Stimulated activated memory B cell treated with anti-CD40 and anti-IgM and Interleukin-4, amounts not matched to agents 10 μg/mL and 1 μg/mL and 100 μg/mL, for 72 hours (primary cell): Measurements from ENCODE around the gene KRT7.
"Not testable (repeated sequence)": the region's sequence is repeated elsewhere in the genome, so short reads cannot be mapped to it uniquely, and the experiment has no call there.

Experiments used
- ATAC-seq: fragments of 150-1000 bp; cut with Tn5 transposase; 2 replicates; pipeline ENCODE4 v1.10.0; 2021
- H3K27ac Mint-ChIP-seq: one replicate; pipeline ENCODE4 v1.8.0; 2022; ENCODE audit warnings: mild to moderate bottlenecking, mixed read lengths
- H3K27me3 Mint-ChIP-seq: one replicate; pipeline ENCODE4 v1.8.0; 2022; ENCODE audit warnings: mixed read lengths
- H3K36me3 Mint-ChIP-seq: one replicate; pipeline ENCODE4 v1.8.0; 2022; ENCODE audit warnings: mixed read lengths
- H3K4me1 Mint-ChIP-seq: one replicate; pipeline ENCODE4 v1.8.0; 2022; ENCODE audit warnings: mixed read lengths
- H3K4me3 Mint-ChIP-seq: one replicate; pipeline ENCODE4 v1.8.0; 2022; ENCODE audit warnings: mild to moderate bottlenecking, moderate library complexity, mixed read lengths
- H3K9me3 Mint-ChIP-seq: one replicate; pipeline ENCODE4 v1.8.0; 2022; ENCODE audit warnings: mixed read lengths

The KRT7 gene

GRCh38 chr12:52250048-52250990, 17.3 kb downstream of the KRT7 start:
- ATAC-seq: no peak
- Mint-ChIP-seq H3K36me3 (no peaks in the 10 kb centered on the region), H3K27ac (no peak overlapping the region), H3K9me3 (no peaks in the 10 kb centered on the region), H3K27me3 (peaks cover 66% of the 10 kb centered on the region), H3K4me3 (no peak overlapping the region), H3K4me1 (peaks cover 14% of the 10 kb centered on the region)

DNA sequence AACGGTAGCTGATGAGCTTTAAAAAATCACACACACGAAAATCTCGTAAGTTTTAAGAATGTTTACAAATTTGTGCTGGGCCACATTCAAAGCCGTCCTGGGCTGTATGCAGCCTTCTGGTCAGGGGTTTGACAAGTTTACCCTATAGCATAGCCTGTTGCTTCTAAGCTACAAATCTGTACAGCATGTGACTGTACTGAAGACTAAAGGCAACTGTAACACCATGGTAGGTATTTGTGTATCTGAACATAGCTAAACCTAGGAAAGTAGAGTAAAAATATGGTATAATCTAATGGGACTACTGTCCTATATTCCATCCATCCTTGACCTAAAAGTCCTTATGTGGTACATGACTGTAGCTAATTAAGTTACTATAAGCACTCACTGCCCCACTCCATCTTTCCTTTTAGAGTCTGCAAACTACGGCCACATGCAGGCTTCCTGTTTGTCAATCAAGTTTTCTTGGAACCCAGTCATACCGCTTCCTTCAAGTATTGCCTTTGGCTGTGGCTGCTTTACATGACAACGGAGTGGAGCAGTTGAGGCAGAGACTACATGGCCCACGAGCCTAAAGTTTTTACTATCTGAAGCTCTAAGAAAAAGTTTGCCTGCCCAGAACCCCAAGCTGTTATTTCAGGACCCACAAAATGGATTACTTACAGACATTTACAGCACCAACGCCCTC, 18.5 kb downstream of the KRT7 start:
- no peak for ATAC-seq
- Mint-ChIP-seq H3K9me3 (no peaks in the 10 kb centered on the region), H3K4me3 (no peak overlapping the region), H3K27ac (no peak overlapping the region), H3K36me3 (no peaks in the 10 kb centered on the region), H3K4me1 (peaks cover 9% of the 10 kb centered on the region), H3K27me3 (peaks cover 70% of the 10 kb centered on the region)

DNA sequence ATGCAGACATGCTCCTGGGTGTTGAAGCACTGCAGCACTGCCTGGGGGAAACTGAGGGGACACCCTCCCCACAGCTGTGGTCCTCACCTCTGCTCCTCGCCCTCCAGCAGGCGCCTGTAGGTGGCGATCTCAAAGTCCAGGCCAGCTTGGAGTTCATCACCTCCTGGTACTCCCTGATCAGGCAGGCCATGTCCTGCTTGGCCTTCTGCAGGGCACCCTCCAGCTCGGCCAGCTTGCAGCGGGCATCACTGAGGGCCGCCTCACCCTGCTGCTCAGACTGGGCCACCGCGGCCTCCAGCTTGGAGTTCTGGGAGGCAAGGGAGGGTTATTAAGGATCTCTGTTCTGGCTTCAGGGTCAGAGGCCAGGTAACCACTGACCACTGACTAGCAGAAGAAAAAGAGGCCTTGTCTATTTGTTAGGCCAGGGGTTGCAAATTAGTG, 19.2 kb downstream of the KRT7 start:
- ATAC-seq, H3K4me3 Mint-ChIP-seq, H3K36me3 Mint-ChIP-seq, H3K27ac Mint-ChIP-seq, H3K4me1 Mint-ChIP-seq, H3K9me3 Mint-ChIP-seq: not testable (repeated sequence)
- H3K27me3 Mint-ChIP-seq: peaks cover 70% of the 10 kb centered on the region

- Mint-ChIP-seq H3K27ac (no peak overlapping the region), H3K9me3 (no peaks in the 10 kb centered on the region), H3K4me1 (peaks cover 8% of the 10 kb centered on the region), H3K27me3 (peaks cover 64% of the 10 kb centered on the region), H3K36me3 (no peaks in the 10 kb centered on the region), H3K4me3 (no peak overlapping the region)
- ATAC-seq: no peak
Observed at GRCh38 chr12:52252728-52253343, 19.8 kb downstream of the KRT7 start.

GRCh38 chr12:52253391-52254179, 20.5 kb downstream of the KRT7 start:
- H3K9me3 Mint-ChIP-seq: no peaks in the 10 kb centered on the region
- H3K27ac Mint-ChIP-seq: no peak overlapping the region
- no peak overlapping the region for H3K4me3 Mint-ChIP-seq
- ATAC-seq: no peak
- H3K27me3 Mint-ChIP-seq: peaks cover 56% of the 10 kb centered on the region
- no peaks in the 10 kb centered on the region for H3K36me3 Mint-ChIP-seq
- H3K4me1 Mint-ChIP-seq: peaks cover 8% of the 10 kb centered on the region

GRCh38 chr12:52254180-52254964, 21.3 kb downstream of the KRT7 start:
- no peaks in the 10 kb centered on the region for H3K9me3 Mint-ChIP-seq
- H3K27me3 Mint-ChIP-seq: peaks cover 55% of the 10 kb centered on the region
- H3K4me3 Mint-ChIP-seq: no peak overlapping the region
- no peak for ATAC-seq
- peaks cover 8% of the 10 kb centered on the region for H3K4me1 Mint-ChIP-seq
- no peaks in the 10 kb centered on the region for H3K36me3 Mint-ChIP-seq
- H3K27ac Mint-ChIP-seq: no peak overlapping the region

- Mint-ChIP-seq H3K4me3 (no peak overlapping the region), H3K27ac (no peak overlapping the region), H3K27me3 (peaks cover 50% of the 10 kb centered on the region), H3K4me1 (no peaks in the 10 kb centered on the region), H3K36me3 (no peaks in the 10 kb centered on the region), H3K9me3 (no peaks in the 10 kb centered on the region)
- ATAC-seq: no peak
Observed at GRCh38 chr12:52254965-52255751, 22.1 kb downstream of the KRT7 start.

DNA sequence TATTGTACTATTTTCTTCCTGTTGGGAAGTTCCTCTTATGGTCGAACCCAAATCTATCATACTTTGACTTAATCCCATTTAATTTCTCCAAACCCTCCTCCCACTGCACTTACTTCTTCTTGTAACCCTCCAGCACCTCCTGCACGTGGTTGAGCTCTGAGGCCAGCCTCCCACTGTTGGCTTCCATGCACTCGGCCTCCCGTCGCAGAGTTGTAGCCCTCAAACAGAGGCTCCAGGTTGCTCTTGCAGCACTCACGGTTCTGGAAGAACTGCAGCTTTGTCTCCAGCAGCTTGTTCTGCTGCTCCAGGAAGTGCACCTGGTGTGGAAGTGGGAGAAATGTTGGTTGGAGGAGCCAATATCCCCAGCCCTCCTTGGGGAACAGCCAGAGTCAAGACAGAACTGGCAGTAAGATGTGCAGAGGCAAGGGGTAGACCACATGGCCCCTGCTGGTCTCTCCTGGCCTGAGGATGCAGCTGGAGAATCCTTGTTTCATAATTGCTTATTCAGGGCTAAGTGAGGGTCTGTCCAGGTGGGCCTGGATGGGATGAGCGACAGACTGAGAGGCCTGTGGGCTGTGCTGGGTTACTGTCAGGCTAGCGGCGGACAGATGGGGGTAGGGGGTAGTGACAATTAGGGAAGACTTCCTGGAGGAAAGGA, 23.0 kb downstream of the KRT7 start:
- no peaks in the 10 kb centered on the region for H3K9me3 Mint-ChIP-seq

DNA sequence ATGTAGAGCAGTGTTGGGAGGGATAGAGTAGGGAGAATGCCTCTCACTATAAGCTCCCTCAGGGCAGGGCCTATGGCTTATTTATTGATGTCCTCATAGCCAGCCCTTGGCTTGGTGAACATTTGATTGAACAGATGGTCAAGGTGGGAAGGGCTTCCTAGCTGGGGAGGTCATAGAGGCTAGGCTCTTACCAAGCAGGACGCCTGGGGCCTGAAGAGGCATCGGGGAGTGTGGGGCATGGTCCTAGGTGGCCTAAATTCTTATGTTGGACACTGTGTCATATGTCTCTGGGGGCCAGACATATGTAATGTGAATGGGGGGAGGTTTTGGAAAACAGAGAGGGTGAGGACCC, 23.5 kb downstream of the KRT7 start:
- H3K27ac Mint-ChIP-seq: no peak overlapping the region
- no peak overlapping the region for H3K4me3 Mint-ChIP-seq
- H3K4me1 Mint-ChIP-seq: no peaks in the 10 kb centered on the region
- H3K9me3 Mint-ChIP-seq: no peaks in the 10 kb centered on the region
- no peaks in the 10 kb centered on the region for H3K36me3 Mint-ChIP-seq
- peaks cover 55% of the 10 kb centered on the region for H3K27me3 Mint-ChIP-seq
- ATAC-seq: no peak

More for the DNA sequence above, 23.0 kb downstream of the KRT7 start:
- Mint-ChIP-seq H3K4me3 (no peak overlapping the region), H3K36me3 (no peaks in the 10 kb centered on the region), H3K27ac (no peak overlapping the region), H3K27me3 (peaks cover 50% of the 10 kb centered on the region), H3K4me1 (no peaks in the 10 kb centered on the region)
- ATAC-seq: no peak

GRCh38 chr12:52257074-52257551, 24.1 kb downstream of the KRT7 start:
- Mint-ChIP-seq H3K4me3 (no peak overlapping the region), H3K27ac (no peak overlapping the region), H3K9me3 (no peaks in the 10 kb centered on the region), H3K36me3 (no peaks in the 10 kb centered on the region), H3K27me3 (peaks cover 57% of the 10 kb centered on the region), H3K4me1 (no peaks in the 10 kb centered on the region)
- no peak for ATAC-seq

DNA sequence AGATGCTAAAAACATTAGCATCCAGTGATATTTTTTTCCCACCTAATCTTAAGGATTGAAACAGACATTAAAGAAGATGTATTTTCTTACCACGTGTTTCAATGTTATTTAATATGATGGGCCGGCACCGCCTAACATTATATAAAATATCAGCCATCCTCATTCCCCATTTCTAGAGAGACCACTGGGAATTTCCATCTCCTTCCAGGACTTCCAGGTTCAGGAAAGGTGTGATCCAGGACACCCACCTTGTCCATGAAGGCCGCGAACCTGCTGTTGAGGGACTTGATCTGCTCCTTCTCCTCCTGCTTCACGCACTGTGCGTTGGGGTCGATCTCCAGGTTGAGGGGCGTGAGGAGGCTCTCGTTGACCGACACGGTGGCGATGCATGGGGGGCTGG, 24.9 kb downstream of the KRT7 start:
- H3K9me3 Mint-ChIP-seq, H3K36me3 Mint-ChIP-seq, ATAC-seq, H3K4me3 Mint-ChIP-seq, H3K27ac Mint-ChIP-seq, H3K4me1 Mint-ChIP-seq: not testable (repeated sequence)
- peaks cover 57% of the 10 kb centered on the region for H3K27me3 Mint-ChIP-seq

DNA sequence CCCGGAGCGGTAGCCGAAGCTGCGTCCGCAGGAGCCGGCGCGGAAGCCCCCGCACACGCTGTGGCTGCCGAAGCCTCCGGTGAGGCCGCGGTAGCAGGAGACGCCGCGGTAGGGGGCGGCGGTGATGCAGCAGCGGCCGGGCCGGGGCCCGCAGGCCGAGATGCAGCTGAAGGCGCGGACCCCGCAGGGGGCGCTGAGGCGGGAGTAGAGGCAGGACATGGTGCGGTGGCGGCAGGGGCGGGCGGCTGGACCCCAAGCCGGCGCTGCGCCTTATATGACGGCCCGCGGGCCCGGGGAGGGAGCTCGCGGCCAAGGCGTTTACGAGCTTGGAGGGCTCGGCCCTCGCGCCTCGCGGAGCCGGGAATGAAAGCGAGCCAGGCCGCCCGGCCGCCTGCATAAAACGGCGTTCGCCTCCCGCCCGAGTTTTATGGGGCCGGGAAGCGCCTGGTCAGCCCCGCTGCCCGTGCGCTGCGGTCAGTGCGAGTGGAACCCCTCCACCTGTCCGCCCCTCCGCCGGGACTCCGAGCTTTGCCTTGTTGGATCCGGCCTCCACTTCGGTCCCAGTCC, 25.4 kb downstream of the KRT7 start:
- Mint-ChIP-seq H3K4me3 (no peak overlapping the region), H3K9me3 (no peaks in the 10 kb centered on the region), H3K27ac (no peak overlapping the region), H3K36me3 (no peaks in the 10 kb centered on the region), H3K4me1 (no peaks in the 10 kb centered on the region), H3K27me3 (peaks cover 57% of the 10 kb centered on the region)
- no peak for ATAC-seq

- Mint-ChIP-seq H3K36me3 (no peaks in the 10 kb centered on the region), H3K27me3 (peaks cover 49% of the 10 kb centered on the region), H3K4me1 (no peaks in the 10 kb centered on the region), H3K9me3 (no peaks in the 10 kb centered on the region), H3K27ac (no peak overlapping the region), H3K4me3 (no peak overlapping the region)
- ATAC-seq: no peak
Observed at GRCh38 chr12:52259657-52260243, 26.7 kb downstream of the KRT7 start.
